ENCODE results near the gene CCDC148.

CCDC148 gene

GRCh38 chr2:158487419-158487818 is 30.9 kb upstream of the CCDC148 start:
- peaks cover 23% of the 10 kb centered on the region for H3K79me2 ChIP-seq (ENCODE audit: low read length)
- H3K9me3 ChIP-seq (ENCODE audit: insufficient read depth, low read length), result no peaks in the 10 kb centered on the region
- no peak for TF ChIP-seq CTCF (IDR thresholded peaks at IDR 0.05; ENCODE audit: low read depth, low read length)
- TF ChIP-seq EZH2phosphoT487 (IDR thresholded peaks at IDR 0.05; ENCODE audit: low read depth), result no peak
- H3K4me3 ChIP-seq (ENCODE audit: low read length), result no peak overlapping the region
- H3K4me1 ChIP-seq (ENCODE audit: low read length), result no peaks in the 10 kb centered on the region
- no peak overlapping the region for H3K9ac ChIP-seq (ENCODE audit: low read length)
- H3K27ac ChIP-seq (ENCODE audit: low read length), result no peak overlapping the region
- no peak overlapping the region for H2AFZ ChIP-seq (ENCODE audit: low read depth, low read length)
- no peaks in the 10 kb centered on the region for H4K20me1 ChIP-seq (ENCODE audit: insufficient read depth, low read length)
- no peaks in the 10 kb centered on the region for H3K36me3 ChIP-seq (replicated peaks; ENCODE audit: low read depth, low read length)
- H3K4me2 ChIP-seq (ENCODE audit: low read length), result no peak overlapping the region
- no peaks in the 10 kb centered on the region for H3K27me3 ChIP-seq (ENCODE audit: low read depth, low read length)

DNA sequence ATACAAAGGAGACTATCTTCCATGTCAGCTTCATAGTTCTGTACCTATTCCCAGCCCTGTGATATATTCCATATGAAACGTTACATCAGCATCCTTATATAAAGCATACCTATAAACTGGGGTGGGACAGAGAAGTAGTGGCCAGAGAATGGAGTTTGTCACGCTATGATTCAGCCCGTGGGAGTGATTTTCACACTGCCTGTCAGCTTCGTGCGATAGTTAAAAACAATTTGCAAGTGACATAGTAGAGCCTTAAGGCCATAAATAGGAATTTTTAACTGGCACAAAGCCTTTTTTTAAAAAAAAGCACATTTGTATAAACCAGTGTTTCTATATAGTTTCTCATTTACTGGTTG is 30.4 kb upstream of the CCDC148 start:
- H2AFZ ChIP-seq (ENCODE audit: low read depth, low read length), result no peak overlapping the region
- no peaks in the 10 kb centered on the region for H3K4me1 ChIP-seq (ENCODE audit: low read length)
- H4K20me1 ChIP-seq (ENCODE audit: insufficient read depth, low read length), result no peaks in the 10 kb centered on the region
- no peaks in the 10 kb centered on the region for H3K27me3 ChIP-seq (ENCODE audit: low read depth, low read length)
- peaks cover 23% of the 10 kb centered on the region for H3K79me2 ChIP-seq (ENCODE audit: low read length)
- H3K9ac ChIP-seq (ENCODE audit: low read length), result no peak overlapping the region
- no peaks in the 10 kb centered on the region for H3K9me3 ChIP-seq (ENCODE audit: insufficient read depth, low read length)
- no peaks in the 10 kb centered on the region for H3K36me3 ChIP-seq (replicated peaks; ENCODE audit: low read depth, low read length)
- H3K4me3 ChIP-seq (ENCODE audit: low read length), result no peak overlapping the region
- H3K27ac ChIP-seq (ENCODE audit: low read length), result no peak overlapping the region
- H3K4me2 ChIP-seq (ENCODE audit: low read length), result no peak overlapping the region
- TF ChIP-seq EZH2phosphoT487 (IDR thresholded peaks at IDR 0.05; ENCODE audit: low read depth), result no peak

- Histone ChIP-seq H3K4me3 (ENCODE audit: low read length) (no peak overlapping the region), H3K4me2 (ENCODE audit: low read length) (no peak overlapping the region), H3K36me3 (replicated peaks; ENCODE audit: low read depth, low read length) (no peaks in the 10 kb centered on the region), H2AFZ (ENCODE audit: low read depth, low read length) (no peak overlapping the region), H4K20me1 (ENCODE audit: insufficient read depth, low read length) (no peaks in the 10 kb centered on the region), H3K27ac (ENCODE audit: low read length) (no peak overlapping the region), H3K4me1 (ENCODE audit: low read length) (no peaks in the 10 kb centered on the region), H3K9ac (ENCODE audit: low read length) (no peak overlapping the region), H3K27me3 (ENCODE audit: low read depth, low read length) (no peaks in the 10 kb centered on the region), H3K9me3 (ENCODE audit: insufficient read depth, low read length) (no peaks in the 10 kb centered on the region), H3K79me2 (ENCODE audit: low read length) (peaks cover 23% of the 10 kb centered on the region)
- TF ChIP-seq EZH2phosphoT487 (IDR thresholded peaks at IDR 0.05; ENCODE audit: low read depth) (no peak), CTCF (IDR thresholded peaks at IDR 0.05; ENCODE audit: low read depth, low read length) (no peak)
Measured at GRCh38 chr2:158486150-158486969, 29.8 kb upstream of the CCDC148 start.

DNA sequence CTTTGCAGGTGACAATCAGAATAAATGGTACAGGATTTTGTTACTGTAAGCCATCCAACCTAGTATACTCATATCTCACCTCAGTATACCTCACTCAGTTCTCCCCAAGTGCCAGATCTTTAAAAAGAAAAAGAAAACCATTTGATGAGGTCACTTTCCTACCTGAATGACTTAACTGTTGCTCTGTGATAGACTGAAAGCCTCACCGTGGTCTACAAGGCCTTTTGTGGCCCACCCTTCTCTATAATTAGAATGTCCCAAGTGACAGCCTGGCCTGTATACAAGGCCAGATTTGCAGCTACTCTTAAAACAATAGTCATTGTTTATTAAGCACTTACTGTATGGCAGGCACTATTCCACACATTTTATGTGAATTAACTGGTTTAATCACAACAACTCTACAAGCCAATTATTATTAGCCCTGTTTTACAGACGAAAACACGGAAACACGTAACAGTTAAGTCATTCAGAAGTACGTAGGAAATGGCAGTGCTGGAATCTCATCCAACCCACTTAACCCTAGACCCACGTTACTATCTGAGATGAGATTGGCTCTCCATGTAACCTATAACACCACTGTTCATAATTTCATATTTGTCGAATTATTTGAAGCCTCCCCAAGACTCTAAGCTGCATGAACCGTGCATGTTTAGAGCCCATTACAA is 28.5 kb upstream of the CCDC148 start:
- no peaks in the 10 kb centered on the region for H3K9me3 ChIP-seq (ENCODE audit: insufficient read depth, low read length)
- no peak overlapping the region for H3K4me3 ChIP-seq (ENCODE audit: low read length)
- no peaks in the 10 kb centered on the region for H4K20me1 ChIP-seq (ENCODE audit: insufficient read depth, low read length)
- no peak overlapping the region for H2AFZ ChIP-seq (ENCODE audit: low read depth, low read length)
- peaks cover 16% of the 10 kb centered on the region for H3K79me2 ChIP-seq (ENCODE audit: low read length)
- H3K36me3 ChIP-seq (replicated peaks; ENCODE audit: low read depth, low read length), result no peaks in the 10 kb centered on the region
- TF ChIP-seq CTCF (IDR thresholded peaks at IDR 0.05; ENCODE audit: low read depth, low read length) (no peak), EZH2phosphoT487 (IDR thresholded peaks at IDR 0.05; ENCODE audit: low read depth) (no peak)
- H3K9ac ChIP-seq (ENCODE audit: low read length), result no peak overlapping the region
- H3K4me2 ChIP-seq (ENCODE audit: low read length), result no peak overlapping the region
- no peaks in the 10 kb centered on the region for H3K4me1 ChIP-seq (ENCODE audit: low read length)
- H3K27ac ChIP-seq (ENCODE audit: low read length), result no peak overlapping the region
- no peaks in the 10 kb centered on the region for H3K27me3 ChIP-seq (ENCODE audit: low read depth, low read length)
